ENCODE results near the gene CELF2.

- TF ChIP-seq CTCF (IDR thresholded peaks at IDR 0.05): no peak
- no peak for TF ChIP-seq POLR2A (IDR thresholded peaks at IDR 0.05)
Measured at GRCh38 chr10:11353006-11353896, 335.6 kb downstream of the CELF2 start.

All from body of pancreas (tissue), 4 donors.